Brain microvascular endothelial cell (primary cell): ENCODE data around the gene XPNPEP1.
A peak's percentile ranks its signal among the peaks of the same experiment; 100 is the strongest.

Source experiments
- DNase-seq: peaks from one replicate; pipeline ENCODE4 v3.0.0-alpha.2; 2020
- H3K27ac ChIP-seq: fragments of 250-450 bp; sonication (Bioruptor Pico); 2 replicates; pipeline ENCODE4 v1.5.1; 2020; ENCODE audit warnings: mild to moderate bottlenecking, moderate library complexity
- H3K27me3 ChIP-seq: fragments of 250-450 bp; sonication (Bioruptor Pico); replicated peaks from 2 replicates; pipeline ENCODE4 v1.5.1; 2020; ENCODE audit warnings: mild to moderate bottlenecking
- H3K36me3 ChIP-seq: fragments of 250-450 bp; sonication (Bioruptor Pico); replicated peaks from 2 replicates; pipeline ENCODE4 v1.5.1; 2020; ENCODE audit warnings: mild to moderate bottlenecking
- H3K4me3 ChIP-seq: 2 replicates; pipeline ENCODE4 v1.5.1; 2011; ENCODE audit warnings: low read depth, mild to moderate bottlenecking, control low read depth, low read length, moderate library complexity
- CTCF ChIP-seq: IDR thresholded peaks from 2 replicates; pipeline ENCODE4 v1.5.1; 2011; ENCODE audit warnings: low read depth, mild to moderate bottlenecking, moderate library complexity, low read length, control low read depth, inconsistent platforms; ENCODE audit errors: missing control alignments
- in situ Hi-C: cut with HindIII; loops from 2 replicates; pipeline ENCODE4 v1.10.0; 2017; ENCODE audit warnings: low sequenced_read_pairs, low pct_ligation_motif_present

Gene XPNPEP1

GRCh38 chr10:109967739-109968088, 44.4 kb upstream of the XPNPEP1 start:
- in situ Hi-C loops, result no loop called here
- H3K36me3 ChIP-seq, result no peaks in the 10 kb centered on the region
- no peak for DNase-seq
- H3K4me3 ChIP-seq, result no peak overlapping the region
- no peaks in the 10 kb centered on the region for H3K27me3 ChIP-seq
- no peak for TF ChIP-seq CTCF
- H3K27ac ChIP-seq, result peak overlapping the region; percentile 86

GRCh38 chr10:109966961-109967738, 43.8 kb upstream of the XPNPEP1 start:
- peak; percentile 68 for DNase-seq
- TF ChIP-seq CTCF, result no peak
- in situ Hi-C loops, result no loop called here

GRCh38 chr10:109964318-109964717, 41.0 kb upstream of the XPNPEP1 start:
- Histone ChIP-seq H3K36me3 (no peaks in the 10 kb centered on the region), H3K4me3 (no peak overlapping the region), H3K27me3 (no peaks in the 10 kb centered on the region), H3K27ac (no peak overlapping the region)
- no peak for DNase-seq
- TF ChIP-seq CTCF, result no peak
- in situ Hi-C loops, result no loop called here

More at GRCh38 chr10:109966961-109967738, 43.8 kb upstream of the XPNPEP1 start:
- no peak overlapping the region for H3K4me3 ChIP-seq
- peak overlapping the region; percentile 86 for H3K27ac ChIP-seq
- no peaks in the 10 kb centered on the region for H3K36me3 ChIP-seq
- no peaks in the 10 kb centered on the region for H3K27me3 ChIP-seq

- in situ Hi-C loops, result no loop called here
- DNase-seq, result no peak
Measured at GRCh38 chr10:109963439-109963838, 40.1 kb upstream of the XPNPEP1 start.

GRCh38 chr10:109962247-109962646, 38.9 kb upstream of the XPNPEP1 start:
- no peaks in the 10 kb centered on the region for H3K36me3 ChIP-seq
- no peak for DNase-seq
- in situ Hi-C loops, result no loop called here
- H3K4me3 ChIP-seq, result no peak overlapping the region
- no peaks in the 10 kb centered on the region for H3K27me3 ChIP-seq
- H3K27ac ChIP-seq, result peak overlapping the region; percentile 66
- no peak for TF ChIP-seq CTCF

More at GRCh38 chr10:109963439-109963838, 40.1 kb upstream of the XPNPEP1 start:
- Histone ChIP-seq H3K27me3 (no peaks in the 10 kb centered on the region), H3K27ac (no peak overlapping the region), H3K36me3 (no peaks in the 10 kb centered on the region), H3K4me3 (no peak overlapping the region)
- no peak for TF ChIP-seq CTCF
